ENCODE results near the gene ZBTB21. TPM values are rescaled to one million over a fixed set of nuclear protein-coding genes. Genes with fewer than 3 reads are reported as not detected.

The ZBTB21 gene
- polyA plus RNA-seq, 1 of the 3 experiments (the other 2 are of a cell fraction), result 2.9 TPM

DNA sequence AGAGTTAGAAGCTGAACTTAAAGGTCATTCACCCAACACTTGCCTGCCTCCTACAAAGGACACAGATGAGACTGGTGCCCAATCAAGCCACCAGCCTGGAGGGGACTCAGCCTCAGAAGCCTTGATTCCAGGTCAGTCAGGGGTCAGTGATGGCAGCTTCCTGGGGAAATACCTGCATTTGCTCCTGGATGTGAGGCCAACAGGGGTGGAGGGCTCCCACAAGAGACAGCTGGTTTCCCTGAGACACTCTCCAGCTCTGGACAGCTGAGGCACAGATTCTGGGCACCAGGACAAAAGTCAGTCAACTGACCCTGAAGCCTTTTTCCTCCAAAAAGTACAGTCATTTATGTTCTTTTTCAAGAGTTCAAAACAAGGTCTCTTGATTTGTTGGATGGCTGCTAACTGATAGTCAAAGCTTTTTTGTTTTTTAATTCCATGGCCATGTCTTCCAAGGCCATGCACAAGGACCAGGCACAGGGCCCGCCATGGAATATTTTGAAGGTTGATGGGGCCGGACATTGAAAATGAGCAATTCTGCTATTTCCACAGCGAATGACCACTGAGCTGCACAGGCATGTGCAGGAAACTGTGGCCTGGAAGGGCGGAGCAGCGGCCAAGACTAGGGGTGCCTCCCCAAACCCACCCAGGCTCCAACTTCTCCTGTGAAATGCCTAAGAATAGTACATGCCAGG lies 58.1 kb downstream of the ZBTB21 start:
- POLR2A ChIA-PET, result interaction anchor here (1.6 kb wide), 1 partner anchor 11 kb away, joined by 3 read pairs; no protein-coding TSS in a partner anchor
- no peak for DNase-seq
- Histone ChIP-seq H3K9me2 (no peaks in the 10 kb centered on the region), H3F3A (replicated peaks; ENCODE audit: insufficient read depth) (peaks cover 14% of the 10 kb centered on the region), H3K4me3 (ENCODE audit: low read depth in 2 of 2, low read length in 1 of 2) (peak overlapping the region in 1 of 2 experiments; percentile 67; a peak in 2 of 4 replicates), H3K4me2 (peak overlapping the region; percentile 95), H3K27ac (ENCODE audit: low read depth in 2 of 2, low read length in 1 of 2) (no peak overlapping the region), H4K20me1 (ENCODE audit: insufficient read depth) (0 out of 2 replicates have a peak, but pooled peaks cover 4% of the 10 kb centered on the region), H3K9me3 (no peaks in the 10 kb centered on the region), H3K27me3 (ENCODE audit: insufficient read depth) (no peaks in the 10 kb centered on the region), H3K4me1 (ENCODE audit: control insufficient read depth in 1 of 2, insufficient read depth in 2 of 2, low read depth in 1 of 2, low read length in 1 of 2) (peaks cover 23 to 25% of the 10 kb centered on the region in 2 experiments; a peak in 3 of 4 replicates), H3K36me3 (replicated peaks in 1 of 2; ENCODE audit: control insufficient read depth in 1 of 2, insufficient read depth in 2 of 2, low read length in 1 of 2) (no peaks in the 10 kb centered on the region), H2AFZ (ENCODE audit: low read depth) (no peak overlapping the region), H3K79me2 (ENCODE audit: insufficient read depth) (peaks cover 50% of the 10 kb centered on the region), H3K9ac (no peak overlapping the region)
- CTCF ChIA-PET, result interaction anchor here (1.1 to 1.7 kb wide), 2 partner anchors 135 to 166 kb away, joined by 3 to 5 read pairs; no protein-coding TSS in a partner anchor
- 98% methylated on average over 5 of the region's 5 CpGs for WGBS (ENCODE audit: low lambda C conversion rate)
- TF ChIP-seq SIN3A (IDR thresholded peaks at IDR 0.05; ENCODE audit: borderline replicate concordance, low read depth, low read length) (no peak), TEAD4 (IDR thresholded peaks at IDR 0.05; ENCODE audit: borderline replicate concordance, insufficient read depth) (no peak), EZH2phosphoT487 (IDR thresholded peaks at IDR 0.05; ENCODE audit: borderline replicate concordance, low read depth) (no peak), MXI1 (IDR thresholded peaks at IDR 0.05; ENCODE audit: low read depth, low read length) (no peak), JUND (IDR thresholded peaks at IDR 0.05) (no peak), EP300 (IDR thresholded peaks at IDR 0.05; ENCODE audit: borderline replicate concordance in 1 of 2, low read depth in 1 of 2, low read length in 1 of 2) (no peak), RXRA (IDR thresholded peaks at IDR 0.05; ENCODE audit: borderline replicate concordance, low read depth) (no peak)
- TF ChIP-seq, protein P1, sequence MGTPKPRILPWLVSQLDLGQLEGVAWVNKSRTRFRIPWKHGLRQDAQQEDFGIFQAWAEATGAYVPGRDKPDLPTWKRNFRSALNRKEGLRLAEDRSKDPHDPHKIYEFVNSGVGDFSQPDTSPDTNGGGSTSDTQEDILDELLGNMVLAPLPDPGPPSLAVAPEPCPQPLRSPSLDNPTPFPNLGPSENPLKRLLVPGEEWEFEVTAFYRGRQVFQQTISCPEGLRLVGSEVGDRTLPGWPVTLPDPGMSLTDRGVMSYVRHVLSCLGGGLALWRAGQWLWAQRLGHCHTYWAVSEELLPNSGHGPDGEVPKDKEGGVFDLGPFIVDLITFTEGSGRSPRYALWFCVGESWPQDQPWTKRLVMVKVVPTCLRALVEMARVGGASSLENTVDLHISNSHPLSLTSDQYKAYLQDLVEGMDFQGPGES (IDR thresholded peaks at IDR 0.05; ENCODE audit: low read depth, low read length), result no peak

- H3F3A ChIP-seq (replicated peaks; ENCODE audit: insufficient read depth), result peaks cover 4% of the 10 kb centered on the region
- POLR2A ChIA-PET, result no interaction called here
- DNase-seq, result no peak
- H3K9ac ChIP-seq, result no peak overlapping the region
- H3K27ac ChIP-seq (ENCODE audit: low read depth in 2 of 2, low read length in 1 of 2), result no peak overlapping the region
- H3K79me2 ChIP-seq (ENCODE audit: insufficient read depth), result peaks cover 60% of the 10 kb centered on the region
- no peaks in the 10 kb centered on the region for H3K9me3 ChIP-seq
- WGBS (ENCODE audit: low lambda C conversion rate), result 93% methylated on average over 4 of the region's 14 CpGs
- H3K4me2 ChIP-seq, result no peak overlapping the region
- H2AFZ ChIP-seq (ENCODE audit: low read depth), result no peak overlapping the region
- no peaks in the 10 kb centered on the region for H3K9me2 ChIP-seq
- peaks cover 18 to 24% of the 10 kb centered on the region in 2 experiments; a peak in 3 of 4 replicates for H3K4me1 ChIP-seq (ENCODE audit: control insufficient read depth in 1 of 2, insufficient read depth in 2 of 2, low read depth in 1 of 2, low read length in 1 of 2)
- no peak overlapping the region for H3K4me3 ChIP-seq (ENCODE audit: low read depth in 2 of 2, low read length in 1 of 2)
- H3K27me3 ChIP-seq (ENCODE audit: insufficient read depth), result no peaks in the 10 kb centered on the region
- H4K20me1 ChIP-seq (ENCODE audit: insufficient read depth), result 0 out of 2 replicates have a peak, but pooled peaks cover 8% of the 10 kb centered on the region
- H3K36me3 ChIP-seq (replicated peaks in 1 of 2; ENCODE audit: control insufficient read depth in 1 of 2, insufficient read depth in 2 of 2, low read length in 1 of 2), result no peaks in the 10 kb centered on the region
- CTCF ChIA-PET, result no interaction called here
- TF ChIP-seq JUND (IDR thresholded peaks at IDR 0.05) (no peak), GATA2 (CRISPR knock-in tag; IDR thresholded peaks at IDR 0.05) (no peak), MEF2A (IDR thresholded peaks at IDR 0.05; ENCODE audit: borderline replicate concordance, low read depth) (no peak), REST (IDR thresholded peaks at IDR 0.05; ENCODE audit: low read depth, low read length) (no peak), POLR2AphosphoS5 (IDR thresholded peaks at IDR 0.05; ENCODE audit: low read depth, low read length) (no peak), TEAD4 (IDR thresholded peaks at IDR 0.05; ENCODE audit: borderline replicate concordance, insufficient read depth) (no peak), RXRA (IDR thresholded peaks at IDR 0.05; ENCODE audit: borderline replicate concordance, low read depth) (no peak), ZBTB33 (IDR thresholded peaks at IDR 0.05; ENCODE audit: borderline replicate concordance, low read depth) (no peak)
- TF ChIP-seq, protein P2, sequence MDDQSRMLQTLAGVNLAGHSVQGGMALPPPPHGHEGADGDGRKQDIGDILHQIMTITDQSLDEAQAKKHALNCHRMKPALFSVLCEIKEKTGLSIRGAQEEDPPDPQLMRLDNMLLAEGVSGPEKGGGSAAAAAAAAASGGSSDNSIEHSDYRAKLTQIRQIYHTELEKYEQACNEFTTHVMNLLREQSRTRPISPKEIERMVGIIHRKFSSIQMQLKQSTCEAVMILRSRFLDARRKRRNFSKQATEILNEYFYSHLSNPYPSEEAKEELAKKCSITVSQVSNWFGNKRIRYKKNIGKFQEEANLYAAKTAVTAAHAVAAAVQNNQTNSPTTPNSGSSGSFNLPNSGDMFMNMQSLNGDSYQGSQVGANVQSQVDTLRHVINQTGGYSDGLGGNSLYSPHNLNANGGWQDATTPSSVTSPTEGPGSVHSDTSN (IDR thresholded peaks at IDR 0.05), result no peak
- TF ChIP-seq, protein P3, sequence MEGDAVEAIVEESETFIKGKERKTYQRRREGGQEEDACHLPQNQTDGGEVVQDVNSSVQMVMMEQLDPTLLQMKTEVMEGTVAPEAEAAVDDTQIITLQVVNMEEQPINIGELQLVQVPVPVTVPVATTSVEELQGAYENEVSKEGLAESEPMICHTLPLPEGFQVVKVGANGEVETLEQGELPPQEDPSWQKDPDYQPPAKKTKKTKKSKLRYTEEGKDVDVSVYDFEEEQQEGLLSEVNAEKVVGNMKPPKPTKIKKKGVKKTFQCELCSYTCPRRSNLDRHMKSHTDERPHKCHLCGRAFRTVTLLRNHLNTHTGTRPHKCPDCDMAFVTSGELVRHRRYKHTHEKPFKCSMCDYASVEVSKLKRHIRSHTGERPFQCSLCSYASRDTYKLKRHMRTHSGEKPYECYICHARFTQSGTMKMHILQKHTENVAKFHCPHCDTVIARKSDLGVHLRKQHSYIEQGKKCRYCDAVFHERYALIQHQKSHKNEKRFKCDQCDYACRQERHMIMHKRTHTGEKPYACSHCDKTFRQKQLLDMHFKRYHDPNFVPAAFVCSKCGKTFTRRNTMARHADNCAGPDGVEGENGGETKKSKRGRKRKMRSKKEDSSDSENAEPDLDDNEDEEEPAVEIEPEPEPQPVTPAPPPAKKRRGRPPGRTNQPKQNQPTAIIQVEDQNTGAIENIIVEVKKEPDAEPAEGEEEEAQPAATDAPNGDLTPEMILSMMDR (IDR thresholded peaks at IDR 0.05), result no peak
Observed at GRCh38 chr21:41950941-41951351, 59.2 kb downstream of the ZBTB21 start.
